OCI-LY3 (cell line): ENCODE data around the gene ATF6.

ENCODE experiments used
- H2AFZ ChIP-seq: fragments of 200-600, 300-600 bp; shearing (Covaris generic); 2 replicates; pipeline ENCODE4 v1.6.0; 2014; ENCODE audit warnings: antibody characterized with exemption, low read depth, low read length
- H3K27ac ChIP-seq: fragments of 200-600, 300-600 bp; sonication (generic); 2 replicates; pipeline ENCODE4 v1.5.1; 2014; ENCODE audit warnings: mild to moderate bottlenecking, low read length, moderate library complexity, mixed read lengths
- H3K27me3 ChIP-seq: fragments of 200-600, 300-600 bp; sonication (generic); 2 replicates; pipeline ENCODE4 v1.6.1; 2014; ENCODE audit warnings: low read depth, low read length, mixed read lengths
- H3K36me3 ChIP-seq: fragments of 200-600, 300-600 bp; sonication (generic); replicated peaks from 2 replicates; pipeline ENCODE3; 2014; ENCODE audit warnings: low read depth, low read length, mixed read lengths
- H3K4me1 ChIP-seq: fragments of 300-600, 200-600 bp; sonication (generic); 2 replicates; pipeline ENCODE4 v1.6.1; 2014; ENCODE audit warnings: low read length, mixed read lengths
- H3K4me2 ChIP-seq: fragments of 200-600, 300-600 bp; sonication (generic); 2 replicates; pipeline ENCODE4 v1.6.1; 2014; ENCODE audit warnings: low read length, mixed read lengths
- H3K4me3 ChIP-seq: fragments of 300-600, 200-600 bp; sonication (generic); 2 replicates; pipeline ENCODE4 v1.5.1; 2014; ENCODE audit warnings: antibody characterized with exemption, mild to moderate bottlenecking, low read length, moderate library complexity
- H3K79me2 ChIP-seq: fragments of 300-600, 200-600 bp; shearing (Covaris generic); 2 replicates; pipeline ENCODE4 v1.6.1; 2014; ENCODE audit warnings: mild to moderate bottlenecking, low read length, mixed read lengths
- H3K9ac ChIP-seq: fragments of 300-600, 200-600 bp; shearing (Covaris generic); 2 replicates; pipeline ENCODE4 v1.6.0; 2014; ENCODE audit warnings: mild to moderate bottlenecking, low read length, moderate library complexity
- H3K9me3 ChIP-seq: fragments of 200-600, 300-600 bp; shearing (Covaris generic); 2 replicates; pipeline ENCODE4 v1.6.1; 2014; ENCODE audit warnings: low read length, mixed read lengths; ENCODE audit not compliant: insufficient read depth
- H4K20me1 ChIP-seq: fragments of 200-600, 300-600 bp; sonication (generic); 2 replicates; pipeline ENCODE4 v1.6.1; 2016; ENCODE audit warnings: low read length, mixed read lengths; ENCODE audit not compliant: insufficient read depth
- EZH2phosphoT487 ChIP-seq: fragments of 200-600 bp; shearing (Covaris generic); IDR thresholded peaks from 2 replicates; pipeline ENCODE4 v1.6.1; 2018; ENCODE audit warnings: antibody characterized with exemption, mixed run types, low read depth
- TF ChIP-seq, protein P1 (sequence below): fragments of 200-600, 300-600 bp; sonication (generic); IDR thresholded peaks from 2 replicates; pipeline ENCODE4 v1.5.1; 2014; ENCODE audit warnings: antibody characterized with exemption, low read length, low read depth

ATF6 gene

DNA sequence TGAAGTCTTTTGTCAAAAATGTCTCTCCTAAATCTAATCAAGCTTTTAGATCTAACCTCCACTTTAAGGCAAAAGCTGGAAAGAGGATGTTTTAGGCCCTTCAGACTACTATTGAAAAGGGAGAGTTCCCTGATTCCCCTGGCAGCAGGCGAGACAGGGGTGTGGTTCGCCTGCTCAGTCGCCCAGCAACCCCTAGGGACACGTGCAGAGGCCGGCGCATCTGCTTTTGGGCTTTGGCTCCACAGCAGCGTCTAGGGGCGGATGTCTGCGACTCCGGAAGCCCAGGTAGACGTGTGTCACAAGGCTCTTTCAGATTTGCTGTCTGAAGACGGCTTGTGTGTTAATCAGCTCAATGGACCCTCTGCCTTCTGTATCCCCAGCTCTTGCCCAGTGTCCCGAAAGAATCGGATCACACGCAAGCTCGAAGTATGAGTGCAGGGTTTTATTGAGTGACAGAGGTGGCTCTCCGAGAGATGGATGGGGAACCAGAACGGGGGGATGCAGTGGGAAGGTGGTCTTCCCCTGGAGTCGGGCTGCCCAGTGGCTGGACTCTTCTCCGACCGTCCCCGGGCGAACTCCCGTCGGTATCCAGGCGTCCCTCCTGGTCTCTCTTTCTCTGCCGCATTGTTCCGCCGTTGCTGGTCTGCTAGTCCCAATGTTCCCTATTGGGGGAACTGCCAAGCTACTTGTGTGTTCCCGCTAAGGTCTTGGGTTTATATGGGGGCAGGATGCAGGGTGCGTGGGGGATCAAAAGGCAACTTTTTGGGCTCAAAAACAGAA, 212.1 kb downstream of the ATF6 start:
- Histone ChIP-seq H3K4me2 (no peak overlapping the region), H3K4me3 (no peak overlapping the region), H3K9ac (no peak overlapping the region), H2AFZ (no peak overlapping the region), H3K79me2 (no peaks in the 10 kb centered on the region), H3K4me1 (no peaks in the 10 kb centered on the region), H3K36me3 (no peaks in the 10 kb centered on the region), H3K9me3 (no peaks in the 10 kb centered on the region), H4K20me1 (no peaks in the 10 kb centered on the region), H3K27ac (no peak overlapping the region), H3K27me3 (peaks cover 20% of the 10 kb centered on the region; the same call in 1 of the 2 replicates)
- TF ChIP-seq EZH2phosphoT487, result no peak
- TF ChIP-seq, protein P1, sequence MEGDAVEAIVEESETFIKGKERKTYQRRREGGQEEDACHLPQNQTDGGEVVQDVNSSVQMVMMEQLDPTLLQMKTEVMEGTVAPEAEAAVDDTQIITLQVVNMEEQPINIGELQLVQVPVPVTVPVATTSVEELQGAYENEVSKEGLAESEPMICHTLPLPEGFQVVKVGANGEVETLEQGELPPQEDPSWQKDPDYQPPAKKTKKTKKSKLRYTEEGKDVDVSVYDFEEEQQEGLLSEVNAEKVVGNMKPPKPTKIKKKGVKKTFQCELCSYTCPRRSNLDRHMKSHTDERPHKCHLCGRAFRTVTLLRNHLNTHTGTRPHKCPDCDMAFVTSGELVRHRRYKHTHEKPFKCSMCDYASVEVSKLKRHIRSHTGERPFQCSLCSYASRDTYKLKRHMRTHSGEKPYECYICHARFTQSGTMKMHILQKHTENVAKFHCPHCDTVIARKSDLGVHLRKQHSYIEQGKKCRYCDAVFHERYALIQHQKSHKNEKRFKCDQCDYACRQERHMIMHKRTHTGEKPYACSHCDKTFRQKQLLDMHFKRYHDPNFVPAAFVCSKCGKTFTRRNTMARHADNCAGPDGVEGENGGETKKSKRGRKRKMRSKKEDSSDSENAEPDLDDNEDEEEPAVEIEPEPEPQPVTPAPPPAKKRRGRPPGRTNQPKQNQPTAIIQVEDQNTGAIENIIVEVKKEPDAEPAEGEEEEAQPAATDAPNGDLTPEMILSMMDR, result no peak

DNA sequence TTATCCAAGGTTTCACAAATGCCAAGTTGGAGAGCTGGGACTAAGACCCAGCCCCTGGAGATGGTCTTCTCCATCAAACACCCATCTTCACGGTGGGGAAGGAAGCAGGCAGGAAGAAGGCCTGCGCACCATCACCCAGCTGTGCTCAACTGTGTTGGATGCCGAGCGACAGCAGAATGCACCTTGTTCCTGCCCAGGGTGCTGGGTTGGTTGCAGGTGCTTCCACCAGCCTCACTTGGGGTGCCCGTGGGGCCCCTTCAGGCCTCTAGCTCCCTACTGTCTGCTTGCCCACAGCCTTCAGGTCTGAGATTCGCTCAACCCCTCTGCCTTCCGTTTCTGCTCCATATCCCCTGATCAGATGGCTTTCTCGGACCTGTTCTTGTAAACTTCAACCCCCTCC, 215.0 kb downstream of the ATF6 start:
- H3K27ac ChIP-seq, result no peak overlapping the region
- peaks cover 11% of the 10 kb centered on the region; the same call in 1 of the 2 replicates for H3K27me3 ChIP-seq
- no peak overlapping the region for H3K4me2 ChIP-seq
- H3K9ac ChIP-seq, result no peak overlapping the region
- no peaks in the 10 kb centered on the region for H3K9me3 ChIP-seq
- H3K36me3 ChIP-seq, result no peaks in the 10 kb centered on the region
- no peaks in the 10 kb centered on the region for H3K79me2 ChIP-seq
- no peak overlapping the region for H3K4me3 ChIP-seq
- H2AFZ ChIP-seq, result no peak overlapping the region
- H3K4me1 ChIP-seq, result no peaks in the 10 kb centered on the region
- TF ChIP-seq, protein P1, result no peak
- TF ChIP-seq EZH2phosphoT487, result no peak
- H4K20me1 ChIP-seq, result no peaks in the 10 kb centered on the region

DNA sequence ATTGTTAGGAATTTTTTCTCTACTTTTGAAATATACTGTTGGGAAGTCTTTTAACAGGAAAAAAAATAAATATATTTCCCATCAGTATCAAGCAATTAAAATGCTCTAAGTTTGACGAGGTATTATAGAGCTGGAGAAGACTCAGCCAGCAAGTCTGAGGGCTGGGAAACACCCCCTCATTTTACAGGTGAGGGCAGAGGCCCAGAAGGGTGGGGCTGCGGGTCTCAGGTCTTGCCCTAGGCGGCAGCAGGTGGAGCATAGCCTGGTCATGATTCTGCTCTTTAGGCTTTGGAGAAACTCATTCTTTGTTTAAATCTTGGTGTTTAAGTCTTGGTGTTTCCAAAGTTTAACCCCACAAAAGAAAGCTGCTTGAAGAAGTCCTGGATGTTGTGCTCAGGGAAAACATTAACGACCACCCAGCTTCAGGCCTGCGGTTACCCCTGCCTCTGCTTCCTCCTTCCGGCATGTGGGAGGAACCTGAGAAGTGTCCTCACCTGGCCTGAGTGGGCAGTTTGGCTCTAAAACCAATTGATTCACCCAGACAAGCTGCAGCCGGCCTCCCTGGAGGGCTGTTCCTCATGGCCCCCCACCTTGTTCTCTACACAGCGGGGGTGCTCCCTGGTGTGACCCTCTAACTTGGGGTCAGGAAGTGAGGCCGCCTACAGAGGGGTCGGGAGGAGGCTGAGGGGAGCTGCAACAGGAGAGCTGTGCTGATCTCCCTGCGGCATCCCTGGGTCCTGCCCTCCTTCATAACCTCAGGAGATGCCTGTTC, 215.8 kb downstream of the ATF6 start:
- H2AFZ ChIP-seq, result no peak overlapping the region
- no peaks in the 10 kb centered on the region for H4K20me1 ChIP-seq
- H3K27ac ChIP-seq, result no peak overlapping the region
- no peaks in the 10 kb centered on the region for H3K79me2 ChIP-seq
- H3K27me3 ChIP-seq, result peaks cover 9% of the 10 kb centered on the region; the same call in 1 of the 2 replicates
- H3K36me3 ChIP-seq, result no peaks in the 10 kb centered on the region
- no peak overlapping the region for H3K4me2 ChIP-seq
- H3K4me1 ChIP-seq, result no peaks in the 10 kb centered on the region
- H3K9ac ChIP-seq, result no peak overlapping the region
- H3K9me3 ChIP-seq, result 0 out of 2 replicates have a peak, but pooled peaks cover under 1% of the 10 kb centered on the region
- H3K4me3 ChIP-seq, result no peak overlapping the region
- TF ChIP-seq, protein P1, result no peak
- no peak for TF ChIP-seq EZH2phosphoT487

DNA sequence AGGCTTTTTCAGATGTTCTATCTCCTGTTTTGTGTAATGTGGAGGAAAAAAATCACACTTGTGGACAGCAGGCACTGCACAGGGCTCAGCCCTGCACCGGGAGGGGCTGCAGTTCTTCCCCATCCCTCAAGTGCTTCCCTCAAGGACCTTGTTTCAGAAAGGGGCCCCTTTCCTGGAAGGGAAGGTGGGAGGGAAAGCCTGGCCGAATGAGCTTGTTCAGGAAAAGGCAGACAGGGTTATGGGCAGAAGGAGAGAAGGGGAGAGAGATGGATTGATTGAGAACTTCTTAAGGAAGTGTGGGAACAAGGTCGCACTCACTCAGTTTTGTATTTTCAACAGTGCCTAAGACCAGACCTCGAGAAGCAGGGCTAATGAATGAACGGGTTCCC, 216.4 kb downstream of the ATF6 start:
- H4K20me1 ChIP-seq, result no peaks in the 10 kb centered on the region
- H3K79me2 ChIP-seq, result no peaks in the 10 kb centered on the region
- no peak overlapping the region for H3K9ac ChIP-seq
- H3K9me3 ChIP-seq, result 0 out of 2 replicates have a peak, but pooled peaks cover 6% of the 10 kb centered on the region
- no peak overlapping the region for H3K4me3 ChIP-seq
- H3K27ac ChIP-seq, result no peak overlapping the region
- H3K36me3 ChIP-seq, result no peaks in the 10 kb centered on the region
- H3K4me1 ChIP-seq, result no peaks in the 10 kb centered on the region
- no peak overlapping the region for H2AFZ ChIP-seq
- no peak for TF ChIP-seq EZH2phosphoT487
- TF ChIP-seq, protein P1, result no peak
- H3K27me3 ChIP-seq, result peaks cover 13% of the 10 kb centered on the region; the same call in 1 of the 2 replicates
- H3K4me2 ChIP-seq, result no peak overlapping the region
